DND-41 (cell line): Measurements from ENCODE around the gene ADCK2.

Experiments
- ATAC-seq: fragments of 200-7000 bp; cut with Tn5 transposase; 3 replicates; pipeline ENCODE4 v1.9.1; 2021; ENCODE audit warnings: low read depth; ENCODE audit not compliant: insufficient read depth
- DNase-seq: peaks from one replicate; pipeline ENCODE4 v3.0.0-alpha.2; 2020
- H2AFZ ChIP-seq: 2 replicates; pipeline ENCODE4 v1.6.0; 2012; ENCODE audit warnings: low read depth, low read length
- H3K27ac ChIP-seq: 2 replicates; pipeline ENCODE4 v1.5.1; 2012; ENCODE audit warnings: low read length, inconsistent platforms
- H3K27me3 ChIP-seq: fragments of 200-600 bp; sonication (generic); 2 replicates; pipeline ENCODE4 v1.6.0; 2012; ENCODE audit warnings: low read length, mild to moderate bottlenecking, inconsistent platforms; ENCODE audit not compliant: insufficient read depth, poor library complexity
- H3K36me3 ChIP-seq: 2 replicates; pipeline ENCODE4 v1.5.1; 2012; ENCODE audit warnings: low read length, inconsistent platforms; ENCODE audit not compliant: insufficient read depth
- H3K4me1 ChIP-seq: 2 replicates; pipeline ENCODE4 v1.5.1; 2012; ENCODE audit warnings: mild to moderate bottlenecking, low read length; ENCODE audit not compliant: insufficient read depth
- H3K4me2 ChIP-seq: 2 replicates; pipeline ENCODE4 v1.6.0; 2012; ENCODE audit warnings: mild to moderate bottlenecking, moderate library complexity, low read length, inconsistent platforms; ENCODE audit not compliant: insufficient read depth
- H3K4me3 ChIP-seq, 2 experiments: fragments of 200-600 bp in 1 of 2; shearing (Covaris generic) in 1 of 2; 2 replicates each; pipeline ENCODE4 v1.5.1; 2012 to 2016; ENCODE audit warnings: inconsistent platforms in 2 of 2, low read length in 2 of 2, mild to moderate bottlenecking in 2 of 2, low read depth in 1 of 2, moderate library complexity in 1 of 2
- H3K79me2 ChIP-seq: 2 replicates; pipeline ENCODE4 v1.6.0; 2012; ENCODE audit warnings: low read length, inconsistent platforms; ENCODE audit not compliant: insufficient read depth
- H3K9ac ChIP-seq: 2 replicates; pipeline ENCODE4 v1.6.0; 2012; ENCODE audit warnings: low read depth, mild to moderate bottlenecking, inconsistent platforms, low read length, moderate library complexity
- H3K9me3 ChIP-seq: 2 replicates; pipeline ENCODE4 v1.5.1; 2012; ENCODE audit warnings: low read length, moderate library complexity, mild to moderate bottlenecking, inconsistent platforms; ENCODE audit not compliant: insufficient read depth, severe bottlenecking
- H4K20me1 ChIP-seq: 2 replicates; pipeline ENCODE4 v1.6.0; 2012; ENCODE audit warnings: low read length; ENCODE audit not compliant: insufficient read depth
- EZH2 ChIP-seq: IDR thresholded peaks from 3 replicates; pipeline ENCODE4 v1.6.1; 2012; ENCODE audit warnings: borderline replicate concordance, low read depth, mild to moderate bottlenecking, moderate library complexity, low read length, inconsistent platforms; ENCODE audit not compliant: severe bottlenecking
- TF ChIP-seq, protein P1 (sequence below): IDR thresholded peaks from 2 replicates; pipeline ENCODE4 v1.5.1; 2012; ENCODE audit warnings: borderline replicate concordance, low read length, moderate library complexity, mild to moderate bottlenecking; ENCODE audit not compliant: poor library complexity, severe bottlenecking; ENCODE audit errors: extremely low read depth

ADCK2 gene

DNA sequence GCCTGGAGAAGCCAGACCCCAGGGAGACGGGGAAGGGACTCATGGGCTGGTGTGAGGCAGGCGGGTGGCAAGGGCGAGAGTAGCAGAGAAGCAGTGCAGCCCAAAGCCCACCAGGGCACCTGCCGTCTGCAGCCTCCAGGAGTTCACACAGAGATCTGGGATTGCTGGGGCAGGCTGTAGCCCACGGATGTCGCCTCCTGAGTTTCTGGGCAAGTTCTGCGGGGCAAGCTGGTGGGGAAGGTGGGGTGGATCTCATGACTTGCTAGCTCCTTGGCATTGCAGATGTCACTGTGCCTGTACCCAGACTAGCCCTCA, 6.0 kb downstream of the ADCK2 start:
- Histone ChIP-seq H4K20me1 (peaks cover 8% of the 10 kb centered on the region; the same call in 1 of the 2 replicates), H3K4me1 (peaks cover 31% of the 10 kb centered on the region), H3K9me3 (no peaks in the 10 kb centered on the region), H3K36me3 (peaks cover 65% of the 10 kb centered on the region), H3K27me3 (no peaks in the 10 kb centered on the region), H3K4me2 (no peak overlapping the region), H3K9ac (no peak overlapping the region), H2AFZ (no peak overlapping the region), H3K4me3 (no peak overlapping the region), H3K27ac (no peak overlapping the region), H3K79me2 (peaks cover 10% of the 10 kb centered on the region)
- TF ChIP-seq EZH2 = no peak
- TF ChIP-seq, protein P1, sequence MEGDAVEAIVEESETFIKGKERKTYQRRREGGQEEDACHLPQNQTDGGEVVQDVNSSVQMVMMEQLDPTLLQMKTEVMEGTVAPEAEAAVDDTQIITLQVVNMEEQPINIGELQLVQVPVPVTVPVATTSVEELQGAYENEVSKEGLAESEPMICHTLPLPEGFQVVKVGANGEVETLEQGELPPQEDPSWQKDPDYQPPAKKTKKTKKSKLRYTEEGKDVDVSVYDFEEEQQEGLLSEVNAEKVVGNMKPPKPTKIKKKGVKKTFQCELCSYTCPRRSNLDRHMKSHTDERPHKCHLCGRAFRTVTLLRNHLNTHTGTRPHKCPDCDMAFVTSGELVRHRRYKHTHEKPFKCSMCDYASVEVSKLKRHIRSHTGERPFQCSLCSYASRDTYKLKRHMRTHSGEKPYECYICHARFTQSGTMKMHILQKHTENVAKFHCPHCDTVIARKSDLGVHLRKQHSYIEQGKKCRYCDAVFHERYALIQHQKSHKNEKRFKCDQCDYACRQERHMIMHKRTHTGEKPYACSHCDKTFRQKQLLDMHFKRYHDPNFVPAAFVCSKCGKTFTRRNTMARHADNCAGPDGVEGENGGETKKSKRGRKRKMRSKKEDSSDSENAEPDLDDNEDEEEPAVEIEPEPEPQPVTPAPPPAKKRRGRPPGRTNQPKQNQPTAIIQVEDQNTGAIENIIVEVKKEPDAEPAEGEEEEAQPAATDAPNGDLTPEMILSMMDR = no peak
- ATAC-seq (no peak), DNase-seq (no peak)

DNA sequence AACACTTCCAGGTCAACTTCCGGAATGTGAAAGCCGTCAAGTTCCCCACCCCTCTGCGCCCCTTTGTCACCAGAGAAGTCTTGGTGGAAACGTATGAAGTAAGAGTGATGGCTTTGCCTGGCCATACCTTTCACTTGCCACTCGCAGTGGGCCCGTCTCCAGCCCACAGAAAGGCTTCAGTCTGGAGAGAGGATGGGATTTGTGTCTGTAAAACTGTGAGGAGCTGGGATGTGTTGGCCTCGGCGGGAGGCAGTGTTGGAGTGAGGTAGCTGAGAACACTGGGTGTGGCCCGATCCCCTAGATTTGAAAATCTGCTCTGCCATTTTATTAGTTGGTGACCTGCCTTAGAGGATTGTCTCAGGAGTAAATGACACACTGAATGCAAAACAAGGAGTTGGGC, 6.4 kb downstream of the ADCK2 start:
- H2AFZ ChIP-seq = no peak overlapping the region
- H3K9me3 ChIP-seq = no peaks in the 10 kb centered on the region
- DNase-seq = no peak
- peaks cover 27% of the 10 kb centered on the region for H3K4me1 ChIP-seq
- peaks cover 6% of the 10 kb centered on the region for H3K79me2 ChIP-seq
- H3K4me3 ChIP-seq = no peak overlapping the region
- H3K27me3 ChIP-seq = no peaks in the 10 kb centered on the region
- H3K27ac ChIP-seq = no peak overlapping the region
- peaks cover 69% of the 10 kb centered on the region for H3K36me3 ChIP-seq
- H4K20me1 ChIP-seq = peaks cover 8% of the 10 kb centered on the region; the same call in 1 of the 2 replicates
- ATAC-seq = no peak
- TF ChIP-seq EZH2 = no peak
- TF ChIP-seq, protein P1 = no peak
- no peak overlapping the region for H3K9ac ChIP-seq
- H3K4me2 ChIP-seq = no peak overlapping the region

DNA sequence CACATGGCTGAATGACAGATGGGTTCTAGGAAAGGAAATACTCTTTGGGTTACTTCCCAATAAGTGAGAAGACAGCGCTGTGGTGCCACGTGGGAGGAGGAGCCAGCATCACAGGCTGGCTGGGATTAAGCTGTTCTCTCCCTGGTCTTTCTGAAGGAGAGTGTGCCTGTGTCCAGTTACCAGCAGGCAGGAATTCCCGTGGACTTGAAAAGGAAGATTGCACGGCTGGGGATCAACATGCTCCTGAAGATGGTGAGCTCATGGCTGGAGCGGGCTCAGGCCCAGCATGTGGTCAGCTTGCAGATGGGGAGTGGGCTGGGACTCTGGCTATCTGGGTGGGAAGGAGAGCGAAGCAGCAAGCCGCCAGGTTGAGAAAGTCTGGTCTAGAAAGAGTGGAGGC, 8.1 kb downstream of the ADCK2 start:
- H3K4me3 ChIP-seq = no peak overlapping the region
- peaks cover 78% of the 10 kb centered on the region for H3K36me3 ChIP-seq
- no peaks in the 10 kb centered on the region for H3K79me2 ChIP-seq
- H3K9me3 ChIP-seq = no peaks in the 10 kb centered on the region
- H3K27me3 ChIP-seq = no peaks in the 10 kb centered on the region
- no peak overlapping the region for H3K4me2 ChIP-seq
- H3K9ac ChIP-seq = no peak overlapping the region
- peaks cover 8% of the 10 kb centered on the region; the same call in 1 of the 2 replicates for H4K20me1 ChIP-seq
- H2AFZ ChIP-seq = no peak overlapping the region
- DNase-seq = no peak
- H3K27ac ChIP-seq = no peak overlapping the region
- TF ChIP-seq EZH2 = no peak
- TF ChIP-seq, protein P1 = no peak
- ATAC-seq = no peak
- H3K4me1 ChIP-seq = peaks cover 10% of the 10 kb centered on the region

DNA sequence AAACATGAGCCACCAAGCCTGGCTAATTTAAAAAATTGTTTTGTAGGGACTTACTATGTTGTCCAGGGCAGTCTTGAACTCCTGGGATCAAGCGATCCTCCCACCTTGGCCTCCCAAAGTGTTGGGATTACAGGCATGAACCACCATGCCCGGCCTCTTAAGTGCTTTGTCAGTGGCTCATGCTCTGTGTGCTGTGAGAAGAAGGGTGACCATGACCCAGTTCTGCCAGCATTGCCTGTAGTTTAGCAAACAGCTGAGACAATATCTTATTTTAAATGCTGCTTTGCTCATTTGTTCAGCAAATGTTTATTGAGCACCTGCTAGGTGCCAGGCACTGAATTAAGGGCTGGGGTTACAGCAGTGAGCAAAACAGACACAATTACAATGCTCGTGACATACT, 9.0 kb downstream of the ADCK2 start:
- Histone ChIP-seq H3K4me2 (no peak overlapping the region), H3K4me3 (no peak overlapping the region), H3K27me3 (no peaks in the 10 kb centered on the region), H3K9ac (no peak overlapping the region), H3K27ac (no peak overlapping the region), H3K79me2 (no peaks in the 10 kb centered on the region), H3K9me3 (no peaks in the 10 kb centered on the region), H4K20me1 (peaks cover 8% of the 10 kb centered on the region; the same call in 1 of the 2 replicates), H3K36me3 (peaks cover 74% of the 10 kb centered on the region), H3K4me1 (peaks cover 3% of the 10 kb centered on the region; the same call in 1 of the 2 replicates), H2AFZ (no peak overlapping the region)
- DNase-seq = no peak
- TF ChIP-seq EZH2 = no peak
- TF ChIP-seq, protein P1 = no peak
- no peak for ATAC-seq
